SU-DHL-6 (cell line): ENCODE data around the gene PVR.
"Not testable (repeated sequence)": the region's sequence is repeated elsewhere in the genome, so short reads cannot be mapped to it uniquely, and the experiment has no call there.

Source experiments
- H2AFZ ChIP-seq: fragments of 200-600 bp; sonication (generic); 2 replicates; pipeline ENCODE4 v1.6.1; 2014; ENCODE audit warnings: low read depth, mild to moderate bottlenecking, moderate library complexity, mixed read lengths, antibody characterized with exemption, low read length; ENCODE audit not compliant: severe bottlenecking
- H3F3A ChIP-seq: fragments of 200-600 bp; shearing (Covaris generic); 2 replicates; pipeline ENCODE4 v1.6.0; 2016; ENCODE audit warnings: antibody characterized with exemption, mild to moderate bottlenecking; ENCODE audit not compliant: insufficient read depth
- H3K27ac ChIP-seq: fragments of 200-600 bp; sonication (generic); 2 replicates; pipeline ENCODE4 v1.5.1; 2016; ENCODE audit warnings: low read depth, mild to moderate bottlenecking, low read length, moderate library complexity, mixed read lengths
- H3K27me3 ChIP-seq: fragments of 200-600 bp; sonication (generic), shearing (Covaris generic); 2 replicates; pipeline ENCODE4 v1.6.0; 2014; ENCODE audit warnings: mild to moderate bottlenecking, low read length
- H3K36me3 ChIP-seq: fragments of 200-600 bp; sonication (generic); 2 replicates; pipeline ENCODE4 v1.6.1; 2014; ENCODE audit warnings: mild to moderate bottlenecking, low read length, mixed read lengths
- H3K4me2 ChIP-seq: fragments of 300-600, 200-600 bp; shearing (Covaris generic), sonication (generic); 2 replicates; pipeline ENCODE4 v1.6.0; 2014; ENCODE audit warnings: low read length, low read depth, mild to moderate bottlenecking; ENCODE audit not compliant: poor library complexity, severe bottlenecking
- H3K4me3 ChIP-seq: fragments of 200-600 bp; sonication (generic); 2 replicates; pipeline ENCODE4 v1.5.1; 2014; ENCODE audit warnings: antibody characterized with exemption, low read length, mild to moderate bottlenecking, mixed read lengths; ENCODE audit not compliant: insufficient read depth, poor library complexity, severe bottlenecking
- H3K79me2 ChIP-seq: fragments of 200-600 bp; sonication (generic); 2 replicates; pipeline ENCODE4 v1.6.1; 2014; ENCODE audit warnings: mild to moderate bottlenecking, low read length, moderate library complexity; ENCODE audit not compliant: insufficient read depth
- H3K9ac ChIP-seq: fragments of 200-600 bp; sonication (generic); 2 replicates; pipeline ENCODE4 v1.7.0; 2014; ENCODE audit warnings: mild to moderate bottlenecking, low read length
- H3K9me2 ChIP-seq: fragments of 200-600 bp; sonication (generic); replicated peaks from 2 replicates; pipeline ENCODE4 v1.6.1; 2014; ENCODE audit warnings: low read length; ENCODE audit not compliant: insufficient read depth
- H3K9me3 ChIP-seq: fragments of 200-600 bp; sonication (generic); 2 replicates; pipeline ENCODE4 v1.6.1; 2014; ENCODE audit warnings: low read length, mixed read lengths; ENCODE audit not compliant: insufficient read depth
- H4K20me1 ChIP-seq: fragments of 200-600 bp; sonication (generic); 2 replicates; pipeline ENCODE4 v1.6.1; 2014; ENCODE audit warnings: low read depth, mild to moderate bottlenecking, antibody characterized with exemption, low read length, moderate library complexity, mixed read lengths
- EZH2phosphoT487 ChIP-seq: fragments of 200-600 bp; sonication (generic), shearing (Covaris generic); conservative IDR thresholded peaks from 2 replicates; pipeline ENCODE4 v1.6.1; 2018; ENCODE audit warnings: mild to moderate bottlenecking, antibody characterized with exemption, low read length, moderate library complexity, mixed read lengths
- TF ChIP-seq, protein P1 (sequence below): fragments of 200-600 bp; sonication (generic); IDR thresholded peaks from one replicate; pipeline ENCODE4 v1.5.1; 2017; ENCODE audit warnings: antibody characterized with exemption, mild to moderate bottlenecking, low read length, moderate library complexity; ENCODE audit not compliant: insufficient read depth, poor library complexity, severe bottlenecking

PVR gene

DNA sequence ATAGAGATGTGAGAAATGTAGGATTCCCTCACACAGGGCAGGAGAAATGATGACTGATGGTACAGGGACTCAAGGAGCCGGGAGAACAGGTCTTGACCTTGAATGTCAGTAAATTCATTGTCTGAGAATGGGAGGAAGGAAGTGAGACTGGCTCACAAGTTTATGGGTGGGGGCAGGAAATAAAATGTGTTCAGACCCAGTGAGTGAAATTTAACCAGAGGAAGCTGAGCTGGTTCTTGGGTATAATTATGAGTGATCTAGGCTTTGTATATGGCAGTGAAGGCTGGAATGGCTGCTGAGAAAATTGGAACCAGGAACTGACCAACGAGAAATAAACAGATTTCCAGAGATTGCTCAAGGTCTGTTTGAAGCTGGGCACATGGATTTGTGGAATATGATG, 36.7 kb upstream of the PVR start:
- Histone ChIP-seq H3F3A (no peaks in the 10 kb centered on the region), H2AFZ (no peak overlapping the region), H3K4me2 (no peak overlapping the region), H3K9ac (no peak overlapping the region), H3K9me2 (no peaks in the 10 kb centered on the region), H3K27me3 (no peaks in the 10 kb centered on the region), H3K4me3 (no peak overlapping the region), H3K79me2 (no peaks in the 10 kb centered on the region), H3K36me3 (no peaks in the 10 kb centered on the region), H3K27ac (no peak overlapping the region), H3K9me3 (no peaks in the 10 kb centered on the region), H4K20me1 (no peaks in the 10 kb centered on the region)
- TF ChIP-seq, protein P1, sequence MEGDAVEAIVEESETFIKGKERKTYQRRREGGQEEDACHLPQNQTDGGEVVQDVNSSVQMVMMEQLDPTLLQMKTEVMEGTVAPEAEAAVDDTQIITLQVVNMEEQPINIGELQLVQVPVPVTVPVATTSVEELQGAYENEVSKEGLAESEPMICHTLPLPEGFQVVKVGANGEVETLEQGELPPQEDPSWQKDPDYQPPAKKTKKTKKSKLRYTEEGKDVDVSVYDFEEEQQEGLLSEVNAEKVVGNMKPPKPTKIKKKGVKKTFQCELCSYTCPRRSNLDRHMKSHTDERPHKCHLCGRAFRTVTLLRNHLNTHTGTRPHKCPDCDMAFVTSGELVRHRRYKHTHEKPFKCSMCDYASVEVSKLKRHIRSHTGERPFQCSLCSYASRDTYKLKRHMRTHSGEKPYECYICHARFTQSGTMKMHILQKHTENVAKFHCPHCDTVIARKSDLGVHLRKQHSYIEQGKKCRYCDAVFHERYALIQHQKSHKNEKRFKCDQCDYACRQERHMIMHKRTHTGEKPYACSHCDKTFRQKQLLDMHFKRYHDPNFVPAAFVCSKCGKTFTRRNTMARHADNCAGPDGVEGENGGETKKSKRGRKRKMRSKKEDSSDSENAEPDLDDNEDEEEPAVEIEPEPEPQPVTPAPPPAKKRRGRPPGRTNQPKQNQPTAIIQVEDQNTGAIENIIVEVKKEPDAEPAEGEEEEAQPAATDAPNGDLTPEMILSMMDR: no peak
- no peak for TF ChIP-seq EZH2phosphoT487

DNA sequence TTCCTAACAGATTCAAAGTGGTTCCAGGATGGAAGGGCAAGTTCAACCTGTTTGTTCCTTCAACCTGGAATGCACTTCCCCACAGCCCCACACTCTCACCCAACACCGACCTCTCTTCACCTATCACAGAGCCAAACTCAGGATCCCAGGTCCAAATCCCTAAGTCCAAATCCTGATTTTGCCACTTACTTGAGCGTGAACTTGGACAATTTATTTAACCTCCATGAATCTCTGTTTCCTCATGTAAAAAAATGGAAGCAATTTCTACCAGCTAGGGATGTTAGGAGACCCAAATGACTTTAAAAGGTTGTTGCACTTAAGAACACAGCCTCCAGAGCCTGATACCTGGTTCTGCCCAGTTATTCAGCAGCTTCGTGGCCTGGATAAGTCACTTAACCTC, 35.8 kb upstream of the PVR start:
- no peak overlapping the region for H3K27ac ChIP-seq
- TF ChIP-seq, protein P1: no peak
- TF ChIP-seq EZH2phosphoT487: no peak
- no peak overlapping the region for H3K9ac ChIP-seq
- no peaks in the 10 kb centered on the region for H3F3A ChIP-seq
- H3K9me3 ChIP-seq: no peaks in the 10 kb centered on the region
- no peak overlapping the region for H3K4me2 ChIP-seq
- no peaks in the 10 kb centered on the region for H4K20me1 ChIP-seq
- H3K27me3 ChIP-seq: no peaks in the 10 kb centered on the region
- H3K36me3 ChIP-seq: no peaks in the 10 kb centered on the region
- H3K9me2 ChIP-seq: no peaks in the 10 kb centered on the region
- no peak overlapping the region for H2AFZ ChIP-seq
- H3K4me3 ChIP-seq: no peak overlapping the region
- H3K79me2 ChIP-seq: no peaks in the 10 kb centered on the region

DNA sequence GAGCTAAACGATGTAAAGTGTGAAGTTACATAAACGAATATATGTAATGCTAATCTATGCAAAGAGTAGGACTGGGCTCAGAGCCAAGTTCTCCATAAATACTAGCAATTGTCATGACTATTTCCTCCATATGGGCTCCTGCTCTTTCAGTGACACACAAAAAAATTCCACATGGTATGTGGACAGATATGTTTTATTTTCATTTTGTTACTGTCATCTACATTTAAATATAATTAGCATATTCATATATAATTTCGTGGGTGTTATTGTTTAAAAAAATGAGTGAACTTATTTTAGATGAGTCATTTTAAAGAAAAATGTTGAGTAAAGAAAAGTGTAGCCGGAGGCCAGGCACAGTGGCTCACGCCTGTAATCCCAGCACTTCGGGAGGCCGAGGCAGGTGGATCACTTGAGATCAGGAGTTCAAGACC, 35.3 kb upstream of the PVR start:
- H3K9me2 ChIP-seq: no peaks in the 10 kb centered on the region
- H3K27ac ChIP-seq: no peak overlapping the region
- H3K4me2 ChIP-seq: no peak overlapping the region
- no peaks in the 10 kb centered on the region for H3K9me3 ChIP-seq
- H3K79me2 ChIP-seq: no peaks in the 10 kb centered on the region
- H3K4me3 ChIP-seq: no peak overlapping the region
- H2AFZ ChIP-seq: no peak overlapping the region
- no peak overlapping the region for H3K9ac ChIP-seq
- TF ChIP-seq, protein P1: no peak
- no peak for TF ChIP-seq EZH2phosphoT487
- no peaks in the 10 kb centered on the region for H3K27me3 ChIP-seq
- H4K20me1 ChIP-seq: no peaks in the 10 kb centered on the region
- no peaks in the 10 kb centered on the region for H3F3A ChIP-seq
- no peaks in the 10 kb centered on the region for H3K36me3 ChIP-seq

DNA sequence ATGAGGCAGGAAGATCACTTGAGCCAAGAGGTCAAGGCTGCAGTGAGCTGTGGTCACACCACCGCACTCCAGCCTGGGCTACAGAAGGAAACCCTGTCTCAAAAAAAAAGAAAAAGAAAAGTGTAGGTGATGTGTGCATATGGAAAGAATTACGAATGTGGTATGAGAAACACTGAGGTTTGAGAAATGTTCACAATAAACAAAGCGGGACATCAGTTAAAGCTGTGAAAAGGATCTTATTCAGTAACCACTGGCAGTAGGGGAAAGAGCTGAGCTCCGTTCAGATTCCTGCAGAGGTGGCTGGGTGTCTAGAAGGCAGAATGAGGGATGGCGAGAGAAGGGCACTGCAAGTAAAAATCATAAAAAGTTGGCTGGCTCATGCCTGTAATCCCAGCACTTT, 34.5 kb upstream of the PVR start:
- Histone ChIP-seq H3K4me3 (no peak overlapping the region), H3F3A (no peaks in the 10 kb centered on the region), H3K36me3 (no peaks in the 10 kb centered on the region), H3K79me2 (no peaks in the 10 kb centered on the region), H3K27ac (no peak overlapping the region), H4K20me1 (no peaks in the 10 kb centered on the region), H3K9me3 (no peaks in the 10 kb centered on the region), H3K4me2 (no peak overlapping the region), H2AFZ (no peak overlapping the region), H3K9ac (no peak overlapping the region), H3K9me2 (no peaks in the 10 kb centered on the region), H3K27me3 (no peaks in the 10 kb centered on the region)
- TF ChIP-seq, protein P1: no peak
- TF ChIP-seq EZH2phosphoT487: no peak

DNA sequence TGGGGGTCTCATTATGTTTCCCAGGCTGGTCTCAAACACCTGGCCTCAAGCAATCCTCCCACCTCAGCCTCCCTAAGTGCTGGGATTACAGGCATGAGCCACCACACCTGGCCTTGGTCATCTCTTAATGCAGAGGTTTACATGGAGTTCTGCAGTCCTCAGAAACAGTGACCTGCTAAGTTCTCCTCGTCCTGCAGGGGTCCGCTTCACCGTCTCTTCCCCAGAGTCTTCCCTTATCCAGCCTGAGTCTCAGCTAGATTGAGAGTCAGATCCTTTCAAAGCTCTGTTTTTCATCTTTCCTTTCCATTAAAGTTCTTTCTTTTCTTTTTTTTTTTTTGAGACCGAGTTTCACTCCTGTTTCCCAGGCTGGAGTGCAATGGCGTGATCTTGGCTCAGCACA, 33.2 kb upstream of the PVR start:
- H3K27ac ChIP-seq, H3K4me2 ChIP-seq, H4K20me1 ChIP-seq, H3K27me3 ChIP-seq, H3K36me3 ChIP-seq, H3K4me3 ChIP-seq, H3K9ac ChIP-seq, H2AFZ ChIP-seq, H3K79me2 ChIP-seq, H3K9me2 ChIP-seq, H3K9me3 ChIP-seq, H3F3A ChIP-seq: not testable (repeated sequence)
